ENCODE results near the gene EXTL1.
"Not testable (repeated sequence)": the region's sequence is repeated elsewhere in the genome, so short reads cannot be mapped to it uniquely, and the experiment has no call there.

Gene EXTL1

DNA sequence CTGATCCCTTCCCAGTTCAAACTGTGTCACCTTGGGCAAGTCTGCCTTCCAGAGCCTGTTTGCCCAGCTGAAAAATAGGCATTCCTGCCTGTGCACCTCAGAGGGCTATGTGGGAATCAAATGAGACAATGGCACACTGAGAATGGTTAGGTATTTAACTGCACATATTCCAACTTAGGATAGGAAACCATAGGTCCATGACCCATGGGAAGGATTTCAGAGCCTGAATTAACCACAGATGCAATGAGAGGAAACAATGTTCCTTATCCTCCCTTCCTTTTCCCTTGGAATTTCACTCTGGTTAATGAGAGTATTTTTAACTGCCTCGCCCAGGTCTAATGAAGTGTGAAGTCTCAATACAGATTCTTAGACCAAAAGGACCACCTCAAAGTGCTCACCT, 36.4 kb upstream of the EXTL1 start:
- H3K4me3 ChIP-seq (ENCODE audit: low read depth, low read length): no peak overlapping the region
- TF ChIP-seq, protein P1, sequence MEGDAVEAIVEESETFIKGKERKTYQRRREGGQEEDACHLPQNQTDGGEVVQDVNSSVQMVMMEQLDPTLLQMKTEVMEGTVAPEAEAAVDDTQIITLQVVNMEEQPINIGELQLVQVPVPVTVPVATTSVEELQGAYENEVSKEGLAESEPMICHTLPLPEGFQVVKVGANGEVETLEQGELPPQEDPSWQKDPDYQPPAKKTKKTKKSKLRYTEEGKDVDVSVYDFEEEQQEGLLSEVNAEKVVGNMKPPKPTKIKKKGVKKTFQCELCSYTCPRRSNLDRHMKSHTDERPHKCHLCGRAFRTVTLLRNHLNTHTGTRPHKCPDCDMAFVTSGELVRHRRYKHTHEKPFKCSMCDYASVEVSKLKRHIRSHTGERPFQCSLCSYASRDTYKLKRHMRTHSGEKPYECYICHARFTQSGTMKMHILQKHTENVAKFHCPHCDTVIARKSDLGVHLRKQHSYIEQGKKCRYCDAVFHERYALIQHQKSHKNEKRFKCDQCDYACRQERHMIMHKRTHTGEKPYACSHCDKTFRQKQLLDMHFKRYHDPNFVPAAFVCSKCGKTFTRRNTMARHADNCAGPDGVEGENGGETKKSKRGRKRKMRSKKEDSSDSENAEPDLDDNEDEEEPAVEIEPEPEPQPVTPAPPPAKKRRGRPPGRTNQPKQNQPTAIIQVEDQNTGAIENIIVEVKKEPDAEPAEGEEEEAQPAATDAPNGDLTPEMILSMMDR (IDR thresholded peaks at IDR 0.05; ENCODE audit: low read depth, low read length, missing control alignments): no peak
- DNase-seq (ENCODE audit: low read depth): no peak

DNA sequence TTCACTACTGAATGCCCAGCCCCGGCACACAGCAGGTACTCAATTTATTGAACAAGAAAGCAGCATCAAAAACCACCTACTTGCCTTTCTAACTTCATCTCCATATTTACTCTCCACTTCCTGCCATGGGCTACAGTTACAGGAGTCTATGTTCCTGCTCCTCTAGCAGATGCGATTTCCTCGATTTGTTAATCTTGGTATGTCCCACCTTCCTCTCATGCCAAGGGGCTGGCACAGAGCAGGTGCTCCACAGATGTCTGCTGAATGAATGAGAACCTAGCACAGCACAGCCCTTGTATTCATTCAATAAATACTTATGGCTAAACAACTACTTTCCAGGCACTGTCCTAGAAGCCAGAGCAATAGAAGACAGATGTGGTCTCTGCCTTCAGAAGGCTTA, 35.9 kb upstream of the EXTL1 start:
- TF ChIP-seq, protein P1 (IDR thresholded peaks at IDR 0.05; ENCODE audit: low read depth, low read length, missing control alignments): no peak
- DNase-seq (ENCODE audit: low read depth): no peak
- H3K4me3 ChIP-seq (ENCODE audit: low read depth, low read length): no peak overlapping the region

DNA sequence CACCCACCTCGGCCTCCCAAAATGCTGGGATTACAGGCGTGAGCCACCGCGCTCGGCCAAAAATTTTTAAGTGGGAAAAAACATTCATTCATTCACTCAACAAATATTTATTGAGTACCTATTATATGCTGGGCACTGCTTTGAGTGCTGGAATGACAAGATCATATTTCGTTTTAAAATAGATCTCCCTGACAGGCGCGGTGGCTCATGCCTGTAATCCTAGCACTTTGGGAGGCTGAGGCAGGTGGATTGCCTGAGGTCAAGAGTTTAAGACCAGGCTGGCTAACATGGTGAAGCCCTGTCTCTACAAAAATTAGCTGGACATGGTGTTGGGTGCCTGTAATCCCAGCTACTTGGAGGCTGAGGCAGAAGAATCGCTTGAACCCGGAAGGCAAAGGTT, 34.8 kb upstream of the EXTL1 start:
- not testable (repeated sequence) for DNase-seq (ENCODE audit: low read depth); H3K4me3 ChIP-seq (ENCODE audit: low read depth, low read length)

DNA sequence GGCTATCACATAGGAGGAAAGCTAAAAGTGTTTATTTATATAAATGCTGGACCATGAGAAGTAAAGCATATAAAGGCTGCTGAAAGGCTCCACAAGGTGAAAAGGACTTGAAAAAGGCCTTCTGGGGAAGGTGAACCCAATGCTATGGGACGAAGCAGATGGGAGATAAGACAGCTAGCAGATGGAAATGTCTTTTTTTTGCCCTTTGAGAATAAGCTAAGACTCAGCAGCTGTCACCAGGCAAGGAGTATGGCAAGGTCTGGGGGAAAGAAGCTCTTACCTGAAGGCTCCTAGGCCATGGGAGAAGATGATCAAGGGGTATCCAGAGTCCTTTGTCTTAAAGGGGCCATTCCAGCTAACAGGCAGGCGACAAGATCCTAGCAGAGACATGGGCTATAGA, 33.6 kb upstream of the EXTL1 start:
- no peak for DNase-seq (ENCODE audit: low read depth)
- TF ChIP-seq, protein P1 (IDR thresholded peaks at IDR 0.05; ENCODE audit: low read depth, low read length, missing control alignments): no peak
- no peak overlapping the region for H3K4me3 ChIP-seq (ENCODE audit: low read depth, low read length)

DNA sequence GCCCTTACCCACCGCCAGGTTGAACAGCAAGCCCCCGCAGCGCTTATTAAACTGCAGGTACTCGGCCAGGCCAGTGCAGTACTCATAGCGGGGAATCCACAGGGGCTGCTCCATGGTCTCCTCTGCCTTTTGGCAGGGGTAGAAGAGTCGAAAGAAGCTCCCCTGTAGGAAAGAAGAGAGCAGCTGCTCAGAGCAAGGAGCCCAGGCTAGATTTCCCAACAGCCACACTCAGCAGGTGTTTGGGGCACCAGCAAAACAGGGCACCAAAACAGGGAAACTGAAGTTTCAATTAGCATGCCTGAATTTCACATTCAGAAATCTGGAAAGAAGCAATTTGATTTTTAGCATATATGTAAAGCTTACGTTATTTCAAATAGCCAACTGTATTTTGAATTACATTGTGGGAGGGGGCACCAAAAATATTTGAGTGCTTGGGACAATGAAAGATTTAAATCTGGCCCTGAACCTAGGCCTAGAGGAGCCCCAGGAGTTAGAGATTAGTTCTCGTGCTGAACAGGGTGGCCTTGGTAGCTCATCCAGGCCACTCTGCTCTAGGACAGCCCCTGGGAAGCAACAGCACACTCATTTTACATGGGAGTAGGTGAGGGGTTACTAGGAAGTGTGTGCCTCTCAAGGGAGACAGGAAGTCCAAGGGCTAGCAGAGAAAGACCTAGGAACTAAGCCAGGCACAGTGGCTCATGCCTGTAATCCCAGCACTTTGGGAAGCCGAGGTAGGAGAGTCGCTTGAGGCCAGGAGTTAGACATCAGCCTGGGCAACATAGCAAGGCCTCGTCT, 31.9 kb upstream of the EXTL1 start:
- TF ChIP-seq, protein P1 (IDR thresholded peaks at IDR 0.05; ENCODE audit: low read depth, low read length, missing control alignments): no peak
- DNase-seq (ENCODE audit: low read depth): no peak
- H3K4me3 ChIP-seq (ENCODE audit: low read depth, low read length): no peak overlapping the region

DNA sequence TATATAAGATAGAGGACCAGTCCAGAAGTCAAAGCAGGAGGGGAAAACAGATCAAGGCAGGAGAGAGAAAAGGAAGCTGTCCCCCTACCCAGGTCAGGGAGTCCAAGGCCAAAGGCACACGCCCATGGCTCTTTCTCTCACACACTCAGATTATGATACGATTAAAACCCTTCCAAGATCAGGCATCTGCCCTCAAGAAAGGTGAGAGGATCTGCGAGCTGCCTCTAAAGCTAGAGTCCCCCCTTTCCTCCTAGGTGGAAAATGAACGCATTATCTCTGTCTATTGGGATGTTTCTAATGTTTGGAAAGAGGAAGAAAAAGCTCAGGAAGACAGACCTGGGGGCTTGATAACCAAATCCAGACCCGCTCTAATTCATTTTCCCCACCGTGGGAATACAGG, 31.3 kb upstream of the EXTL1 start:
- TF ChIP-seq, protein P1 (IDR thresholded peaks at IDR 0.05; ENCODE audit: low read depth, low read length, missing control alignments): no peak
- DNase-seq (ENCODE audit: low read depth): no peak
- no peak overlapping the region for H3K4me3 ChIP-seq (ENCODE audit: low read depth, low read length)

DNA sequence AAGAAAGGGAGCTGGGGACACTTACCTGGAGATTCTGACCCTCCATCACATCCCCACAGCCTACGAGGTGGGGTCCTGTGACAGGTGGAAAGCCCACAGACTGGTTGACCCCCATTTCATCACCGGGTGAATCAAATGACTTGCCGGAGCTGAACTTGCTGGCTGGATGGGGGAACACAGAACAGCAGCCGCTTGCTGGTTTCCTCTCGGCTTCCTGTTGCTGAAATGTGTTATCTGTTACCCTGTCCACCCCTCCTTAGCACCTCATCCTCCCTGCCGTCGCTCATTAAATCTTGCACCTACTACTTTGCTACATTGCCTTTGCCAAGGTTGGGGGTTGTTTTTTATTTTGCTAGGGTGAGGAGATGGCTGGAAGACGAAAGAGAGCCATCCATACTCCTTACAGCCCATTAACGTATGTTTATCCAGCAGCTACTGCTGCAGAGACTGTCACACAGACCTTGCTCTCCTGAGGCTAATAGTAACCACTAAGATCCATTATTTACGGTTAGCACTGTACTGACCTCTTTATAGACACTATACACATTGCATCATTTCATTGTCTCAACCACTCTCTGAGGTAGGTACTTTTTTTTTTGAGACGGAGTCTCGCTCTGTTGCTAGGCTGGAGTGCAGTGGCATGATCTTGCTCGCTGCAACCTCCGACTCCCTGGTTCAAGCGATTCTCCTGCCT, 30.7 kb upstream of the EXTL1 start:
- TF ChIP-seq, protein P1 (IDR thresholded peaks at IDR 0.05; ENCODE audit: low read depth, low read length, missing control alignments): no peak
- DNase-seq (ENCODE audit: low read depth): no peak
- no peak overlapping the region for H3K4me3 ChIP-seq (ENCODE audit: low read depth, low read length)
